Measurements from ENCODE around the gene FABP2.

DNA sequence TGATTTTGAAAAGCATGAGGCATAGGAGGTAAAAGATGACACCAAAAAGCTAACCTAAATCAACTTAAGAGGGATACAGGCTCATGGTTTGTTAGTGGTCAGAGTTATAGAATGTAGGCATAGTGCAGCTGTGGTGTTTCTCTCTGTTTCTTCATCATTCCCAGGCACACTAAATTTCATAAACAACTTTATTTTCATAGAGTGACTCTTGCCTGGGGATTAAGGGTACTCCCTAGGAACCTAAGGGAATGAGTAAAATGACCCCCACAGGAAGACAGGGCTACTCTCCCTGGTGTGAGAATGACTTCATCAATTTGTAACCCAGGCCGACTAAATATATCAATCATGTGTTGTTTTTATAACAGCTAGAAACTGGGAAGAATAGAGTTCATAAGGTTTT lies 11.1 kb downstream of the FABP2 start:
- TF ChIP-seq EZH2 (IDR thresholded peaks at IDR 0.05; ENCODE audit: borderline replicate concordance, insufficient read depth, low read length, poor library complexity, severe bottlenecking) (no peak), POLR2AphosphoS5 (IDR thresholded peaks at IDR 0.05) (no peak), EP300 (conservative IDR thresholded peaks at IDR 0.05; ENCODE audit: poor library complexity, severe bottlenecking) (no peak), RAD21 (conservative IDR thresholded peaks at IDR 0.05) (no peak), TAF1 (IDR thresholded peaks at IDR 0.05; ENCODE audit: low read depth) (no peak)
- TF ChIP-seq, protein P1, sequence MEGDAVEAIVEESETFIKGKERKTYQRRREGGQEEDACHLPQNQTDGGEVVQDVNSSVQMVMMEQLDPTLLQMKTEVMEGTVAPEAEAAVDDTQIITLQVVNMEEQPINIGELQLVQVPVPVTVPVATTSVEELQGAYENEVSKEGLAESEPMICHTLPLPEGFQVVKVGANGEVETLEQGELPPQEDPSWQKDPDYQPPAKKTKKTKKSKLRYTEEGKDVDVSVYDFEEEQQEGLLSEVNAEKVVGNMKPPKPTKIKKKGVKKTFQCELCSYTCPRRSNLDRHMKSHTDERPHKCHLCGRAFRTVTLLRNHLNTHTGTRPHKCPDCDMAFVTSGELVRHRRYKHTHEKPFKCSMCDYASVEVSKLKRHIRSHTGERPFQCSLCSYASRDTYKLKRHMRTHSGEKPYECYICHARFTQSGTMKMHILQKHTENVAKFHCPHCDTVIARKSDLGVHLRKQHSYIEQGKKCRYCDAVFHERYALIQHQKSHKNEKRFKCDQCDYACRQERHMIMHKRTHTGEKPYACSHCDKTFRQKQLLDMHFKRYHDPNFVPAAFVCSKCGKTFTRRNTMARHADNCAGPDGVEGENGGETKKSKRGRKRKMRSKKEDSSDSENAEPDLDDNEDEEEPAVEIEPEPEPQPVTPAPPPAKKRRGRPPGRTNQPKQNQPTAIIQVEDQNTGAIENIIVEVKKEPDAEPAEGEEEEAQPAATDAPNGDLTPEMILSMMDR (IDR thresholded peaks at IDR 0.05; ENCODE audit: poor library complexity, severe bottlenecking), result no peak
- TF ChIP-seq, protein P2, sequence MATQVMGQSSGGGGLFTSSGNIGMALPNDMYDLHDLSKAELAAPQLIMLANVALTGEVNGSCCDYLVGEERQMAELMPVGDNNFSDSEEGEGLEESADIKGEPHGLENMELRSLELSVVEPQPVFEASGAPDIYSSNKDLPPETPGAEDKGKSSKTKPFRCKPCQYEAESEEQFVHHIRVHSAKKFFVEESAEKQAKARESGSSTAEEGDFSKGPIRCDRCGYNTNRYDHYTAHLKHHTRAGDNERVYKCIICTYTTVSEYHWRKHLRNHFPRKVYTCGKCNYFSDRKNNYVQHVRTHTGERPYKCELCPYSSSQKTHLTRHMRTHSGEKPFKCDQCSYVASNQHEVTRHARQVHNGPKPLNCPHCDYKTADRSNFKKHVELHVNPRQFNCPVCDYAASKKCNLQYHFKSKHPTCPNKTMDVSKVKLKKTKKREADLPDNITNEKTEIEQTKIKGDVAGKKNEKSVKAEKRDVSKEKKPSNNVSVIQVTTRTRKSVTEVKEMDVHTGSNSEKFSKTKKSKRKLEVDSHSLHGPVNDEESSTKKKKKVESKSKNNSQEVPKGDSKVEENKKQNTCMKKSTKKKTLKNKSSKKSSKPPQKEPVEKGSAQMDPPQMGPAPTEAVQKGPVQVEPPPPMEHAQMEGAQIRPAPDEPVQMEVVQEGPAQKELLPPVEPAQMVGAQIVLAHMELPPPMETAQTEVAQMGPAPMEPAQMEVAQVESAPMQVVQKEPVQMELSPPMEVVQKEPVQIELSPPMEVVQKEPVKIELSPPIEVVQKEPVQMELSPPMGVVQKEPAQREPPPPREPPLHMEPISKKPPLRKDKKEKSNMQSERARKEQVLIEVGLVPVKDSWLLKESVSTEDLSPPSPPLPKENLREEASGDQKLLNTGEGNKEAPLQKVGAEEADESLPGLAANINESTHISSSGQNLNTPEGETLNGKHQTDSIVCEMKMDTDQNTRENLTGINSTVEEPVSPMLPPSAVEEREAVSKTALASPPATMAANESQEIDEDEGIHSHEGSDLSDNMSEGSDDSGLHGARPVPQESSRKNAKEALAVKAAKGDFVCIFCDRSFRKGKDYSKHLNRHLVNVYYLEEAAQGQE (IDR thresholded peaks at IDR 0.05; ENCODE audit: borderline replicate concordance), result no peak
